GM18873 (cell line): ENCODE results near the gene CCND2.
"Not testable (repeated sequence)": the region's sequence is repeated elsewhere in the genome, so short reads cannot be mapped to it uniquely, and the experiment has no call there.

Experiments
- ATAC-seq: cut with Tn5 transposase; IDR thresholded peaks from one replicate; pipeline ENCODE4 v1.9.1; 2021; ENCODE audit warnings: mild to moderate bottlenecking, moderate library complexity, moderate number of reproducible peaks; ENCODE audit not compliant: unreplicated experiment, low FRiP score

CCND2 gene

GRCh38 chr12:4273652-4274395 lies at the start of gene CCND2:
TSS of gene CCND2 (plus strand) at chr12:4273762. CDS start at chr12:4274041, 279 bp downstream.
- ATAC-seq, result no peak

GRCh38 chr12:4224206-4224889 lies 49.2 kb upstream of the CCND2 start:
- ATAC-seq, result no peak

- no peak for ATAC-seq
Measured at GRCh38 chr12:4225571-4225970, 48.0 kb upstream of the CCND2 start.

- ATAC-seq, result no peak
Measured at GRCh38 chr12:4227046-4227445, 46.5 kb upstream of the CCND2 start.

DNA sequence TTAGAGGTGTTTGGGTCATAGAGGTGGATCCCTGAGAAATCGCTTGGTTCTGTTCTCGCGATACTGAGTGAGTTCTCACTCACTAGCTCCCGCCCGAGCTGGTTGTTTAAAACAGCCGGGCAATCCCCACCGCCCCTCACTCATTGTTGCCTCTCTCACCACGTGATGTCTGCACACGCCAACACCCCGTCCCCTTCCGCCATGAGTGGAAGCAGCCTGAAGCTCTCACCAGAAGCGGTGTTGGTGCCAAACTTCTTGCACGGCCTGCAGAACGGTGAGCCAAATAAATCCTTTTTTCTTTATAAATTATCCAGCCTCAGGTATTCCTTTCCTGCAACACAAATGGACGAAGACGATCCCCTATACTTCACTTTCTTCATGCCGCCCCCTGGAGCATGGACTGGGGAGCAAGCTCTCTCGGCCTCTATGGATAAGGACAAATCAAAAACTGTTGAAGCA lies 45.4 kb upstream of the CCND2 start:
- ATAC-seq, result no peak

DNA sequence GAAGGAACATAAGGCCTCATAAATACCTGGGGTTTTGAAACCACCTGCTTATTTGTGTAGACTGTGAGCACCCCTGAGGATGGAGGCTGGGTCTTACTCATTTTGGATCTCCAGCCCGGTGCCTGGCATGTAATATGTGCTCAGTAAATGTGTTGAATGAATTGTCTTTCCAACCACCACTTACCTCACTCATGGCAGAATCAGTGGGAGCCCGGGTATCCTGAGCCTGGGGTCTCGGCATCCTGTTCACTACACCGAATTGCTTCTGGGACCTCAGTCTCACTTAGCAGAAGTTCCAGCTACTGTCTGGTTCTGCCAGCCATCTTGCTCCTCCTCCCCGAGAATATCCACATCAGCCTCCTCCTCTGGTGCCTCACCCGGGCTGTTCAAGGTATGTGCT lies 43.0 kb upstream of the CCND2 start:
- ATAC-seq, result no peak

DNA sequence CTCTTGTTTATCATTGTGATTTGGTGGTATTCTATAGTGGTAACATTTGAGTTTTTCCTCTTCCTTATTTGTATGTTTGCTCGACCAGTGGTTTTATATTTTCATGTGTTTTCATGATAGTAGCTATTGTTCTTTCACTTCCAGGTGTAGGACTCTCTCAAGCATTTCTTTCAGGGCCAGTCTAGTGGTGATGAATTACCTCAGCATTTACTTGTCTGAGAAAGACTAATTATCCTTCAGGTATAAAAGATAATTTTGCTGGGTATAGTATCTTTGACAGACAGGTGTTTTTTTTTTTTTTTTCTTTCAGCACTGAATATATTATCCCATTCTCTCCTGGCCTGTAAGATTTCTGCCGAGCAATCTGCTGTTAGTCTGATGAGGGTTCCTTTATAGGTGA lies 35.0 kb upstream of the CCND2 start:
- ATAC-seq, result no peak

DNA sequence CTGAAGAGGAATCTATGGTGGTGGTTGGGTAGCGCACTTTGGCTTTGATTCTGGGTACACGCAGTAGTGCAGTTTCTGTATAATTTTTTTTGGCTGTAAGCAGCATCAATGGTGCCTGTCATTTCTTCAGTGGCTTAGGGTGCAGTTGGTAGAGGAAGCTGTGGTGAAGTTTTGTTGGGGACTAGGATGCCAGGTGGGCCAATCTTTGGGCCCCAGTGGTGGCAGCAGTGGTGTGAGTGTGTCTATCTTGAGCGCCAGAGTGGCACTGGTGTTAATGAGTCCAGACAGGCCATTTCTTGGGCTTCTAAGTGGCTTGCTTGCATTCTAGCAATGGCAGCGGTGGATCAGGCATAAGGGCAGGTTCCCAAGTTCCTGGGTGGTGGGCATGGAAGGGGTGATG lies 33.8 kb upstream of the CCND2 start:
- ATAC-seq, result no peak

- ATAC-seq, result no peak
Measured at GRCh38 chr12:4240161-4240783, 33.3 kb upstream of the CCND2 start.

DNA sequence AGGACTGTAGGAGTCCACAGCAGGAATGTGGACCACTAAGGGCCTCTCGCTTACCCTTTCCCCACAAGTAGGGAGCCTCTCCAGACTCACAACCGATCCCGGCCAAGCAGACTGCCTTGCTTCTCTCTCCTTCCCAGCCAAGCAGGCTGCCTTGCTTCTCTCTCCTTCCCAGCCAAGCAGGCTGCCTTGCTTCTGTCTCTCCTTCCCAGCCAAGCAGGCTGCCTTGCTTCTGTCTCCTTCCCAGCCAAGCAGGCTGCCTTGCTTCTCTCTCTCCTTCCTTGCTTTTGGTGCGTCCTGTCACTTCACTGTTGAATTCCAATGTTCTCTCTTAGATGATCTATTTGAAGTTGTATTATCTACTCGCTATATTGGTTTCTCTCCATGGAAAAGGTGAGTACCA lies 32.6 kb upstream of the CCND2 start:
- no peak for ATAC-seq

DNA sequence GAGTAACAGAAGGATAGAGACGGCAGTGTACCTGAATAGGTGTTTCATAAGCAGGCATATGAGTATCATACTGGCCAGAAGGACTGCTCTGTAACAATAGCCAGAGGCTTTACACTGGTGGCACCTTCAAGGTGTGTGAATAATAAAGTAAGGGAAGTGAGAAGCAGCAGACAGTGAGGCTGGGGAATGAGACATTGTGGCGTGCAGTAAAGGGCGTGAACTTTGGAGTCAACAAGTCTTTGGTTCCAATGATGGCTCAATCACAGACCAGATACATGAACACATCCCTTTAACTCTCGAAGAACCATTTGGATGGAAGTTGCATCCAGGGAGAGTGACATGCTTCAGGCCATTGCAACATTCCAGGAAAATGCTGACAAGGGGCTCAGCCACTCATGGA lies 32.0 kb upstream of the CCND2 start:
- no peak for ATAC-seq

DNA sequence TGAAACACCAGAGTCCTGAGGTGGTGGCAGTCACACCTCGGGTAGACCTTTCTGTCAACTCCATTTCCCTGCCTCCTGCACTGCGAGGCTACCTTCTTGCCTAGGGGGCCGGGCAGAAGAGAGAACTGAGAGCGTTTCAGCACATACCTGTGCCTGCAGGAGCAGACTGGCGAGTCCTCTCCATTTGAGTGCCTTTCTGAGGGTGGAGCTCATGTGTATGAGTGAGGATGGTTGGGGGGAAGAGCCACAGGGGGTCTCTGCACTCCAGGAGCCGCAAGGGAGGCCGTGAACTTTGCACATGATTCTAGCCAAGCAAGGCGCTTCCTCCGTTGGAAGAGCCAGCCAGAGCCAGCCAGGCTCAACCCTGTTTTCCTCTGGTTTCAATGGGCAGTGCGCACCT lies 31.0 kb upstream of the CCND2 start:
- no peak for ATAC-seq

DNA sequence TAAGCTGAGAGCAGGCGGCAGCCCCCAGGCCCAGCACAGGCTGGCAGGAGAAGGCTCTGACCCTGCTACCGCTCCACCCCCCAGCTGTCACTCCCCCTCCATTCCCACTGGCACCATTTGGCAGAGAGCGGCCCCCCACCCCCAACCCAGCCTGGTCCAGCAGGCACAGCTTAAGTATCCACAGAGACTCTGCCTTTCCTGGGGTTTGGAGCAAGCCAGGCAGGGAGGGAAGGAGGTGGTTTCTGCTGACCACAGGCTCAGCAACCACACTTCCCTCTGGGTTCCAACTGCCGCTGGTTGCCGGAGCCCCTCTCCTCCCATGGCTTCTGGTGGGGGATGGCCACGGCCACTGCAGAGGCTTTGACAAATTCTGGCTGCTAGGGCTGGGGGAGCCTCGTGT lies 30.5 kb upstream of the CCND2 start:
- no peak for ATAC-seq

- ATAC-seq, result not testable (repeated sequence)
Measured at GRCh38 chr12:4243491-4244100, 30.0 kb upstream of the CCND2 start.

GRCh38 chr12:4244868-4245267 lies 28.7 kb upstream of the CCND2 start:
- no peak for ATAC-seq

GRCh38 chr12:4245446-4245845 lies 28.1 kb upstream of the CCND2 start:
- ATAC-seq, result no peak

DNA sequence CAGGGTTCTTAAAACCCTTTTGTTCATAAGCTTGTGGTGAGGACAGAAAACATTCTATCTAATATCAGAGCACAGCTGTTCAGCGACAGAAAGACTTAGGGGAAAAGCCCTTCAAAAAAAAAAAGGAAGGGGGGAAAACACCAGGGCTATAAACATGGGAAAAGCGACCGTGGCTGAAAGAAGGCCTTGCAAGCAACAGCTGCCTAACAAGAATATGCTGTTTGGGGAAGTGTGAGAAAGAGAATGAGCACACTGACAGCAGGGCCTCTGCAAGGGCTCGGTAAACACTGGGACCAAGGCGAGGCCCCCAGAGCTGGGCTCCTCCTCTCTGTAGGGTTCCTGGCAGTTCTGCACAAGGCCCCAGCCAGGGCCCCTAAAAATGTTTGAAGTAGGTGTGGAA lies 27.4 kb upstream of the CCND2 start:
- ATAC-seq, result no peak

GRCh38 chr12:4250691-4251090 lies 22.9 kb upstream of the CCND2 start:
- no peak for ATAC-seq

DNA sequence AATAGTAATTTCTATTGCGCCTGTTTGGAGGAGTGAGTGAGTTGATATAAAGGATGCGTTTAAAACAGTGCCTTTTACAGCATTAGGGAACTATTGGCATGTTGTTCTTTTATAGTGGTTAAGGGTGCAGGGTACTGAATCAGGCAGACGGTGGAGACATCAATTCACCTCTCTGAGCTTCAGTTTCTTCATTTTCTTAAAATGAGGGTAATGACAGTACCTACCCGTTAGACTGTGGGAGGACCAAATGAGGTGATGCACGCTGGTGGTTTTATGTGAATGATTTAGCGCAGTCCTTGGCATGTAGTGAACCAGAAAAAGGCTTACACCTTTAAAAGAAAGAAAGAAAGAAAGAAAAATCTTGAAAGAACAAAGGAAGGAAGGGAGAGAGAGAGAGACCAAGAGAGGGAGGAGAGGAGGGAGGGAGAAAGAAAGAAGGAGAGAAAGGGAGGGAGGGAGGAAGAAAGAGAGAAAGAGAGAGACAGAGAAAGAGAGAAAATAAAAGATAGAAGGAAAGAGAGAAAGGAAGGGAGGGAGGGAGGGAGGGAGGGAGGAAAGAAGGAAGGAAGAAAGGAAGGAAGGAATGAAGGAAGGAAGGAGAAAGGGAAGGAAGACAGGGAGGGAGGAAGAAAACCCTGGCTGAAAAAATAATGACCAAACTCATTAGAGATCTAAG lies 22.2 kb upstream of the CCND2 start:
- ATAC-seq, result no peak

DNA sequence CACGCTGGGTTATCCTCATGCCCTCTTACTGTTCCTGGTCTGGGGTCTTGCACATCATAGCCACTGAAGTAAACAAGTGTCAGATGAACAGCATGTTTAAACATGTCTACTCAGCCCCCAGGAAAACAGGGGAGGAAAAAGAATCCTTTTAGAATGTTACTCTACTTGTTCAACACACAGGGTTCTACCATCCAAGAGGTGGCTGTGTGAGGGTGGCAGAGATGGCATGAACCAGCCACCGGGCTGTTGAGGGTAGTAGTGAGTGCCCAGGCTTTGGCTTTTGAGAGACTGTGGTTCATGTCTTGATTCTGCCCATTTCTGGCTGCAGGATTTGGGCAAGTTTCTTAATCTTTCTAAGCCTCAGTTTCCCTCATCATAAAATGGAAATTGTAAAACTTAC lies 21.6 kb upstream of the CCND2 start:
- ATAC-seq, result no peak

- ATAC-seq, result no peak
Measured at GRCh38 chr12:4252601-4253000, 21.0 kb upstream of the CCND2 start.
